ENCODE measurements around the gene GBX2.

GRCh38 chr2:236180076-236180816, 12.1 kb upstream of the GBX2 start:
- TF ChIP-seq, protein P1, sequence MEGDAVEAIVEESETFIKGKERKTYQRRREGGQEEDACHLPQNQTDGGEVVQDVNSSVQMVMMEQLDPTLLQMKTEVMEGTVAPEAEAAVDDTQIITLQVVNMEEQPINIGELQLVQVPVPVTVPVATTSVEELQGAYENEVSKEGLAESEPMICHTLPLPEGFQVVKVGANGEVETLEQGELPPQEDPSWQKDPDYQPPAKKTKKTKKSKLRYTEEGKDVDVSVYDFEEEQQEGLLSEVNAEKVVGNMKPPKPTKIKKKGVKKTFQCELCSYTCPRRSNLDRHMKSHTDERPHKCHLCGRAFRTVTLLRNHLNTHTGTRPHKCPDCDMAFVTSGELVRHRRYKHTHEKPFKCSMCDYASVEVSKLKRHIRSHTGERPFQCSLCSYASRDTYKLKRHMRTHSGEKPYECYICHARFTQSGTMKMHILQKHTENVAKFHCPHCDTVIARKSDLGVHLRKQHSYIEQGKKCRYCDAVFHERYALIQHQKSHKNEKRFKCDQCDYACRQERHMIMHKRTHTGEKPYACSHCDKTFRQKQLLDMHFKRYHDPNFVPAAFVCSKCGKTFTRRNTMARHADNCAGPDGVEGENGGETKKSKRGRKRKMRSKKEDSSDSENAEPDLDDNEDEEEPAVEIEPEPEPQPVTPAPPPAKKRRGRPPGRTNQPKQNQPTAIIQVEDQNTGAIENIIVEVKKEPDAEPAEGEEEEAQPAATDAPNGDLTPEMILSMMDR (IDR thresholded peaks at IDR 0.05), result no peak
- TF ChIP-seq REST (IDR thresholded peaks at IDR 0.05; ENCODE audit: insufficient read depth in 1 of 2, low read depth in 2 of 2, low read length in 1 of 2), result no peak

All from Panc1 (cell line).